NCI-H2029 (cell line): ENCODE data around the gene MAN1C1.
A peak's percentile ranks its signal among the peaks of the same experiment; 100 is the strongest.

Source experiments
- DNase-seq: peaks from one replicate; lab custom pipeline; 2025; lab: John Stamatoyannopoulos, UW

Gene MAN1C1

GRCh38 chr1:25616095-25616986, at the start of gene MAN1C1:
TSS of gene MAN1C1 (plus strand) at chr1:25616791. CDS start at chr1:25617798, 1,007 bp downstream.
- DNase-seq, result peak; percentile 66

GRCh38 chr1:25567710-25568089, 48.9 kb upstream of the MAN1C1 start:
- DNase-seq, result no peak

- DNase-seq, result no peak
Measured at GRCh38 chr1:25568090-25568833, 48.3 kb upstream of the MAN1C1 start.

- no peak for DNase-seq
Measured at GRCh38 chr1:25568834-25569596, 47.6 kb upstream of the MAN1C1 start.

GRCh38 chr1:25569597-25570396, 46.8 kb upstream of the MAN1C1 start:
- DNase-seq, result no peak

GRCh38 chr1:25570798-25571521, 45.6 kb upstream of the MAN1C1 start:
- no peak for DNase-seq

GRCh38 chr1:25571522-25571970, 45.0 kb upstream of the MAN1C1 start:
- DNase-seq, result no peak

GRCh38 chr1:25572107-25572506, 44.5 kb upstream of the MAN1C1 start:
- DNase-seq, result no peak

- DNase-seq, result no peak
Measured at GRCh38 chr1:25572708-25573590, 43.6 kb upstream of the MAN1C1 start.

- no peak for DNase-seq
Measured at GRCh38 chr1:25573591-25573930, 43.0 kb upstream of the MAN1C1 start.

GRCh38 chr1:25573961-25574360, 42.6 kb upstream of the MAN1C1 start:
- no peak for DNase-seq

- no peak for DNase-seq
Measured at GRCh38 chr1:25575191-25575590, 41.4 kb upstream of the MAN1C1 start.

- DNase-seq, result no peak
Measured at GRCh38 chr1:25576459-25577133, 40.0 kb upstream of the MAN1C1 start.

GRCh38 chr1:25577134-25577920, 39.3 kb upstream of the MAN1C1 start:
- DNase-seq, result no peak

GRCh38 chr1:25579292-25580252, 37.0 kb upstream of the MAN1C1 start:
- DNase-seq, result no peak

- DNase-seq, result no peak
Measured at GRCh38 chr1:25580927-25581326, 35.7 kb upstream of the MAN1C1 start.

- DNase-seq, result no peak
Measured at GRCh38 chr1:25581764-25582163, 34.8 kb upstream of the MAN1C1 start.
